Measurements from ENCODE around the gene UMODL1. TPM values are rescaled to one million over a fixed set of nuclear protein-coding genes. Genes with fewer than 3 reads are reported as not detected.

UMODL1 gene
- total RNA-seq, 1 donor from 2014 or later: not detected

GRCh38 chr21:42022906-42023305, 48.2 kb upstream of the UMODL1 start:
- Histone ChIP-seq H3K79me2 (ENCODE audit: low read depth) (no peaks in the 10 kb centered on the region), H3F3A (ENCODE audit: low read depth) (no peaks in the 10 kb centered on the region), H3K36me3 (no peaks in the 10 kb centered on the region), H4K20me1 (ENCODE audit: low read depth) (no peaks in the 10 kb centered on the region), H3K4me2 (no peak overlapping the region), H3K27ac (no peak overlapping the region), H3K9me3 (ENCODE audit: low read depth) (no peaks in the 10 kb centered on the region), H2AFZ (replicated peaks) (no peak overlapping the region), H3K4me1 (peaks cover 16% of the 10 kb centered on the region), H3K4me3 (no peak overlapping the region), H3K9ac (no peak overlapping the region), H3K27me3 (no peaks in the 10 kb centered on the region)
- peaks cover 63% of the 10 kb centered on the region for H3K4me1 Mint-ChIP-seq
- TF ChIP-seq EZH2 (IDR thresholded peaks at IDR 0.05): no peak
- no peak for TF ChIP-seq EZH2phosphoT487 (IDR thresholded peaks at IDR 0.05)
- TF ChIP-seq CTCF (IDR thresholded peaks at IDR 0.05): no peak
- H3K36me3 Mint-ChIP-seq: no peaks in the 10 kb centered on the region
- H3K9me3 Mint-ChIP-seq: peaks cover 2% of the 10 kb centered on the region
- H3K4me3 Mint-ChIP-seq: peak overlapping the region; percentile 71
- peaks cover 21% of the 10 kb centered on the region for H3K27me3 Mint-ChIP-seq (ENCODE audit: insufficient read depth, low read depth)
- peak overlapping the region; percentile 83 for H3K27ac Mint-ChIP-seq
- DNase-seq (ENCODE audit: low spot score): no peak

GRCh38 chr21:42025376-42026081, 45.6 kb upstream of the UMODL1 start:
- H3K9me3 ChIP-seq (ENCODE audit: low read depth): no peaks in the 10 kb centered on the region
- no peaks in the 10 kb centered on the region for H3K27me3 ChIP-seq
- H2AFZ ChIP-seq (replicated peaks): no peak overlapping the region
- no peaks in the 10 kb centered on the region for H4K20me1 ChIP-seq (ENCODE audit: low read depth)
- DNase-seq (ENCODE audit: low spot score): no peak
- H3K4me3 ChIP-seq: no peak overlapping the region
- Mint-ChIP-seq H3K9me3 (peaks cover 2% of the 10 kb centered on the region), H3K27ac (peak overlapping the region; percentile 47), H3K36me3 (no peaks in the 10 kb centered on the region), H3K4me1 (peaks cover 66% of the 10 kb centered on the region), H3K27me3 (ENCODE audit: insufficient read depth, low read depth) (peaks cover 22% of the 10 kb centered on the region), H3K4me3 (no peak overlapping the region)
- TF ChIP-seq EZH2phosphoT487 (IDR thresholded peaks at IDR 0.05) (no peak), CTCF (IDR thresholded peaks at IDR 0.05) (no peak), EZH2 (IDR thresholded peaks at IDR 0.05) (no peak)
- H3K4me1 ChIP-seq: peaks cover 16% of the 10 kb centered on the region
- H3K9ac ChIP-seq: no peak overlapping the region
- H3K4me2 ChIP-seq: no peak overlapping the region
- no peaks in the 10 kb centered on the region for H3K36me3 ChIP-seq
- no peaks in the 10 kb centered on the region for H3F3A ChIP-seq (ENCODE audit: low read depth)
- H3K27ac ChIP-seq: no peak overlapping the region
- H3K79me2 ChIP-seq (ENCODE audit: low read depth): no peaks in the 10 kb centered on the region

GRCh38 chr21:42026082-42026435, 45.1 kb upstream of the UMODL1 start:
- no peak for DNase-seq (ENCODE audit: low spot score)
- H3K9ac ChIP-seq: no peak overlapping the region
- peaks cover 2% of the 10 kb centered on the region for H3K9me3 Mint-ChIP-seq
- H3K79me2 ChIP-seq (ENCODE audit: low read depth): no peaks in the 10 kb centered on the region
- H3K4me2 ChIP-seq: no peak overlapping the region
- H4K20me1 ChIP-seq (ENCODE audit: low read depth): no peaks in the 10 kb centered on the region
- H3K27ac ChIP-seq: no peak overlapping the region
- no peaks in the 10 kb centered on the region for H3K36me3 Mint-ChIP-seq
- H2AFZ ChIP-seq (replicated peaks): no peak overlapping the region
- no peak overlapping the region for H3K4me3 ChIP-seq
- H3K27me3 ChIP-seq: no peaks in the 10 kb centered on the region
- H3F3A ChIP-seq (ENCODE audit: low read depth): no peaks in the 10 kb centered on the region
- H3K36me3 ChIP-seq: no peaks in the 10 kb centered on the region
- H3K9me3 ChIP-seq (ENCODE audit: low read depth): no peaks in the 10 kb centered on the region
- H3K27ac Mint-ChIP-seq: peak overlapping the region; percentile 52
- peaks cover 22% of the 10 kb centered on the region for H3K27me3 Mint-ChIP-seq (ENCODE audit: insufficient read depth, low read depth)
- peak overlapping the region; percentile 38 for H3K4me3 Mint-ChIP-seq
- TF ChIP-seq EZH2phosphoT487 (IDR thresholded peaks at IDR 0.05): no peak
- TF ChIP-seq CTCF (IDR thresholded peaks at IDR 0.05): no peak
- no peak for TF ChIP-seq EZH2 (IDR thresholded peaks at IDR 0.05)
- peaks cover 16% of the 10 kb centered on the region for H3K4me1 ChIP-seq
- peaks cover 61% of the 10 kb centered on the region for H3K4me1 Mint-ChIP-seq
